Measurements from ENCODE around the gene SCN1A.

DNA sequence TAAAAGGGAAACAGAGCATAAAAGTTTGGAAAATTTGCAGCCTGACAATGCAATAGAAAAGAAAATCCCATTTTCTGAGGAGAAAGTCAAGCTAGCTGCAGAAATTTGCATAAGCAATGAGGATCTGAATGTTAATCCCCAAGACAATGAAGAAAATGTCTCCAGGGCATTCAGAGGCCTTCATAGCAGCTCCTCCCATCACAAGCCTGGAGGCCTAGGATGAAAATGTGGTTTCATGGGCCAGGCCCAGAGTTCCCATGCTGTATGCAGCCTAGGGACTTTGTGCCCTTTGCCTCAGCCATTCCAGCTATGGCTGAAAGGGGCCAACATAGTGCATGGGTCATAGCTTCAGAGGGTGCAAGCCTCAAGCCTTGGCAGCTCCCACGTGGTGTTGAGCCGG is 10.3 kb upstream of the SCN1A start:
- TF ChIP-seq POLR2A (IDR thresholded peaks at IDR 0.05): no peak
- TF ChIP-seq CTCF (IDR thresholded peaks at IDR 0.05 in 8 of 11, conservative IDR thresholded peaks at IDR 0.05 in 3 of 11): no peak
- no peak for TF ChIP-seq POLR2AphosphoS5 (IDR thresholded peaks at IDR 0.05)

Data from spleen (tissue), 7 donors.